SH-SY5Y (cell line): ENCODE results near the gene MICAL2.

Source experiments
- GATA2 ChIP-seq: IDR thresholded peaks from 2 replicates; pipeline ENCODE4 v1.6.1; 2011; ENCODE audit warnings: mild to moderate bottlenecking, low read depth, low read length
- GATA3 ChIP-seq: IDR thresholded peaks from 2 replicates; pipeline ENCODE4 v1.6.1; 2011; ENCODE audit warnings: low read depth, mild to moderate bottlenecking, low read length, moderate library complexity

MICAL2 gene

GRCh38 chr11:12200279-12200990, 90.0 kb downstream of the MICAL2 start:
- TF ChIP-seq GATA2 (peak; percentile 73), GATA3 (no peak)

GRCh38 chr11:12200991-12201985, 90.9 kb downstream of the MICAL2 start:
- TF ChIP-seq GATA3: no peak
- TF ChIP-seq GATA2: peak; percentile 55; the same call in 1 of the 2 replicates

- TF ChIP-seq GATA3: no peak
- no peak for TF ChIP-seq GATA2
Measured at GRCh38 chr11:12202661-12203310, 92.4 kb downstream of the MICAL2 start.

- TF ChIP-seq GATA2 (no peak), GATA3 (no peak)
Measured at GRCh38 chr11:12204506-12204905, 94.1 kb downstream of the MICAL2 start.

- TF ChIP-seq GATA3: no peak
- TF ChIP-seq GATA2: no peak
Measured at GRCh38 chr11:12205330-12205729, 94.9 kb downstream of the MICAL2 start.

- TF ChIP-seq GATA2 (no peak), GATA3 (no peak)
Measured at GRCh38 chr11:12206529-12206928, 96.1 kb downstream of the MICAL2 start.

GRCh38 chr11:12207384-12208150, 97.2 kb downstream of the MICAL2 start:
- TF ChIP-seq GATA3 (no peak), GATA2 (no peak)

GRCh38 chr11:12209096-12209495, 98.7 kb downstream of the MICAL2 start:
- no peak for TF ChIP-seq GATA2
- TF ChIP-seq GATA3: no peak

GRCh38 chr11:12210200-12210599, 99.8 kb downstream of the MICAL2 start:
- TF ChIP-seq GATA3: no peak
- TF ChIP-seq GATA2: no peak

- TF ChIP-seq GATA2 (no peak), GATA3 (no peak)
Measured at GRCh38 chr11:12211331-12212065, 101.1 kb downstream of the MICAL2 start.

GRCh38 chr11:12212174-12212820, 101.9 kb downstream of the MICAL2 start:
- TF ChIP-seq GATA2: no peak
- TF ChIP-seq GATA3: no peak

- TF ChIP-seq GATA3 (no peak), GATA2 (no peak)
Measured at GRCh38 chr11:12212821-12213185, 102.4 kb downstream of the MICAL2 start.

- TF ChIP-seq GATA2 (no peak), GATA3 (no peak)
Measured at GRCh38 chr11:12213883-12214282, 103.5 kb downstream of the MICAL2 start.
